WTC11 (cell line): Measurements from ENCODE around the gene ZBTB32. TPM values are rescaled to one million over a fixed set of nuclear protein-coding genes. Genes with fewer than 3 reads are reported as not detected.

Experiments used
- ATAC-seq: fragments of 200-7000 bp; cut with Tn5 transposase; 2 replicates; pipeline ENCODE4 v1.10.0; 2021; ENCODE audit warnings: mild to moderate bottlenecking, moderate library complexity
- CTCF ChIA-PET: fragments of 300-600 bp; sonication (Branson Sonifier 250); formaldehyde crosslinking; loops from one replicate; lab custom pipeline; 2021; ENCODE audit warnings: antibody characterized with exemption; lab: Charles Lee
- POLR2A ChIA-PET: fragments of 350-600 bp; sonication (Branson Sonifier 250); formaldehyde crosslinking; loops from one replicate; lab custom pipeline; 2021; ENCODE audit warnings: antibody characterized with exemption; lab: Charles Lee
- DNase-seq: peaks from one replicate; pipeline ENCODE4 v3.0.0; 2021; ENCODE audit warnings: low spot score
- H3K27ac Mint-ChIP-seq: 2 replicates; pipeline ENCODE4 v1.8.0; 2021; ENCODE audit warnings: mixed read lengths
- H3K27me3 Mint-ChIP-seq: 2 replicates; pipeline ENCODE4 v1.8.0; 2021; ENCODE audit warnings: low read depth, mild to moderate bottlenecking, moderate library complexity, mixed read lengths
- H3K36me3 Mint-ChIP-seq: 2 replicates; pipeline ENCODE4 v1.8.0; 2021; ENCODE audit warnings: mixed read lengths
- H3K4me1 Mint-ChIP-seq: 2 replicates; pipeline ENCODE4 v1.8.0; 2022; ENCODE audit warnings: mixed read lengths
- H3K4me3 Mint-ChIP-seq: 2 replicates; pipeline ENCODE4 v1.8.0; 2021; ENCODE audit warnings: mild to moderate bottlenecking, moderate library complexity, mixed read lengths
- H3K9me3 Mint-ChIP-seq: 2 replicates; pipeline ENCODE4 v1.8.0; 2021; ENCODE audit warnings: mixed read lengths
- AR ChIP-seq: fragments of 250-450 bp; sonication (Bioruptor Pico); IDR thresholded peaks from 2 replicates; pipeline ENCODE4 v1.9.0; 2021; ENCODE audit warnings: mild to moderate bottlenecking
- ATF3 ChIP-seq: sonication (generic); formaldehyde crosslinking; conservative IDR thresholded peaks from 2 replicates; pipeline ENCODE4 v1.8.1; 2022; ENCODE audit warnings: mild to moderate bottlenecking, missing genetic modification reagents
- ETV6 ChIP-seq: sonication (generic); formaldehyde crosslinking; IDR thresholded peaks from 2 replicates; pipeline ENCODE4 v1.8.1; 2022; ENCODE audit warnings: mild to moderate bottlenecking, missing genetic modification reagents
- GABPB1 ChIP-seq: sonication (generic); formaldehyde crosslinking; IDR thresholded peaks from 2 replicates; pipeline ENCODE4 v1.8.1; 2023; ENCODE audit warnings: mild to moderate bottlenecking, missing genetic modification reagents
- IRF1 ChIP-seq: sonication (generic); formaldehyde crosslinking; IDR thresholded peaks from 2 replicates; pipeline ENCODE4 v1.8.0; 2023; ENCODE audit warnings: missing genetic modification reagents
- MXD4 ChIP-seq: fragments of 250-450 bp; sonication (Bioruptor Pico); IDR thresholded peaks from 2 replicates; pipeline ENCODE4 v1.8.0; 2021; ENCODE audit warnings: mild to moderate bottlenecking, moderate library complexity, borderline replicate concordance
- PRDM15 ChIP-seq: sonication (generic); formaldehyde crosslinking; IDR thresholded peaks from 2 replicates; pipeline ENCODE4 v1.8.0; 2022; ENCODE audit warnings: missing genetic modification reagents
- PREB ChIP-seq: sonication (generic); formaldehyde crosslinking; IDR thresholded peaks from 2 replicates; pipeline ENCODE4 v1.8.1; 2022; ENCODE audit warnings: mild to moderate bottlenecking, missing genetic modification reagents, moderate library complexity, borderline replicate concordance
- USF1 ChIP-seq: sonication (generic); formaldehyde crosslinking; IDR thresholded peaks from 2 replicates; pipeline ENCODE4 v1.8.0; 2022; ENCODE audit warnings: mild to moderate bottlenecking, missing genetic modification reagents
- ZNF121 ChIP-seq: sonication (generic); formaldehyde crosslinking; IDR thresholded peaks from 2 replicates; pipeline ENCODE4 v1.8.0; 2023; ENCODE audit warnings: missing genetic modification reagents
- ZNF138 ChIP-seq: sonication (generic); formaldehyde crosslinking; conservative IDR thresholded peaks from 2 replicates; pipeline ENCODE4 v1.8.1; 2022; ENCODE audit warnings: mild to moderate bottlenecking, moderate library complexity, missing genetic modification reagents
- ZNF232 ChIP-seq: sonication (generic); formaldehyde crosslinking; IDR thresholded peaks from 2 replicates; pipeline ENCODE4 v1.8.0; 2022; ENCODE audit warnings: mild to moderate bottlenecking, missing genetic modification reagents
- ZNF416 ChIP-seq: fragments of 250-450 bp; sonication (Bioruptor Pico); IDR thresholded peaks from 2 replicates; pipeline ENCODE4 v1.9.0; 2021; ENCODE audit warnings: mild to moderate bottlenecking, inconsistent platforms
- ZNF423 ChIP-seq: fragments of 250-450 bp; sonication (Bioruptor Pico); IDR thresholded peaks from 2 replicates; pipeline ENCODE4 v2.1.2; 2022; ENCODE audit warnings: mild to moderate bottlenecking, moderate library complexity
- total RNA-seq: library from RNA; stranded (reverse); gene quantifications from 3 replicates; pipeline ENCODE4 v1.2.3, GENCODE V29; 2021
- TF ChIP-seq, protein P1 (sequence below): sonication (generic); formaldehyde crosslinking; IDR thresholded peaks from 2 replicates; pipeline ENCODE4 v1.8.1; 2023; ENCODE audit warnings: mild to moderate bottlenecking, missing genetic modification reagents
- TF ChIP-seq, protein P2 (sequence below): fragments of 200-600 bp; IDR thresholded peaks from 2 replicates; pipeline ENCODE4 v1.8.0; 2022; ENCODE audit warnings: antibody characterized with exemption

Gene ZBTB32
- total RNA-seq, 1 experiment from 2014 or later, result 0.11 TPM

GRCh38 chr19:35708391-35708790 lies 4.0 kb downstream of the ZBTB32 start:
- no peak overlapping the region for H3K4me3 Mint-ChIP-seq
- DNase-seq (no peak), ATAC-seq (no peak)
- TF ChIP-seq USF1 (CRISPR knock-in tag) (no peak), IRF1 (CRISPR knock-in tag) (no peak), GABPB1 (no peak), ZNF121 (CRISPR knock-in tag) (no peak), ZNF423 (CRISPR knock-in tag) (no peak), ETV6 (CRISPR knock-in tag) (no peak), ZNF416 (CRISPR knock-in tag) (no peak), ATF3 (no peak), PRDM15 (no peak), AR (CRISPR knock-in tag) (no peak), PREB (CRISPR knock-in tag) (no peak), ZNF232 (CRISPR knock-in tag) (no peak), ZNF138 (CRISPR knock-in tag) (no peak), MXD4 (CRISPR knock-in tag) (no peak)
- TF ChIP-seq, protein P1, sequence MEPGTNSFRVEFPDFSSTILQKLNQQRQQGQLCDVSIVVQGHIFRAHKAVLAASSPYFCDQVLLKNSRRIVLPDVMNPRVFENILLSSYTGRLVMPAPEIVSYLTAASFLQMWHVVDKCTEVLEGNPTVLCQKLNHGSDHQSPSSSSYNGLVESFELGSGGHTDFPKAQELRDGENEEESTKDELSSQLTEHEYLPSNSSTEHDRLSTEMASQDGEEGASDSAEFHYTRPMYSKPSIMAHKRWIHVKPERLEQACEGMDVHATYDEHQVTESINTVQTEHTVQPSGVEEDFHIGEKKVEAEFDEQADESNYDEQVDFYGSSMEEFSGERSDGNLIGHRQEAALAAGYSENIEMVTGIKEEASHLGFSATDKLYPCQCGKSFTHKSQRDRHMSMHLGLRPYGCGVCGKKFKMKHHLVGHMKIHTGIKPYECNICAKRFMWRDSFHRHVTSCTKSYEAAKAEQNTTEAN, result no peak
- TF ChIP-seq, protein P2, sequence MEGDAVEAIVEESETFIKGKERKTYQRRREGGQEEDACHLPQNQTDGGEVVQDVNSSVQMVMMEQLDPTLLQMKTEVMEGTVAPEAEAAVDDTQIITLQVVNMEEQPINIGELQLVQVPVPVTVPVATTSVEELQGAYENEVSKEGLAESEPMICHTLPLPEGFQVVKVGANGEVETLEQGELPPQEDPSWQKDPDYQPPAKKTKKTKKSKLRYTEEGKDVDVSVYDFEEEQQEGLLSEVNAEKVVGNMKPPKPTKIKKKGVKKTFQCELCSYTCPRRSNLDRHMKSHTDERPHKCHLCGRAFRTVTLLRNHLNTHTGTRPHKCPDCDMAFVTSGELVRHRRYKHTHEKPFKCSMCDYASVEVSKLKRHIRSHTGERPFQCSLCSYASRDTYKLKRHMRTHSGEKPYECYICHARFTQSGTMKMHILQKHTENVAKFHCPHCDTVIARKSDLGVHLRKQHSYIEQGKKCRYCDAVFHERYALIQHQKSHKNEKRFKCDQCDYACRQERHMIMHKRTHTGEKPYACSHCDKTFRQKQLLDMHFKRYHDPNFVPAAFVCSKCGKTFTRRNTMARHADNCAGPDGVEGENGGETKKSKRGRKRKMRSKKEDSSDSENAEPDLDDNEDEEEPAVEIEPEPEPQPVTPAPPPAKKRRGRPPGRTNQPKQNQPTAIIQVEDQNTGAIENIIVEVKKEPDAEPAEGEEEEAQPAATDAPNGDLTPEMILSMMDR, result no peak
- POLR2A ChIA-PET, result no interaction called here
- H3K4me1 Mint-ChIP-seq, result peaks cover 13% of the 10 kb centered on the region
- peaks cover 5% of the 10 kb centered on the region for H3K9me3 Mint-ChIP-seq
- no peaks in the 10 kb centered on the region for H3K36me3 Mint-ChIP-seq
- CTCF ChIA-PET, result interaction anchor here (0.9 to 1.3 kb wide), 2 partner anchors 14 to 213 kb away, joined by 3 to 6 read pairs; no protein-coding TSS in a partner anchor
- no peak overlapping the region for H3K27ac Mint-ChIP-seq
- peaks cover 39% of the 10 kb centered on the region for H3K27me3 Mint-ChIP-seq
